HAP-1 (cell line): ENCODE measurements around the gene COBL.

ENCODE experiments used
- DNase-seq, 2 experiments: peaks; one replicate each; pipeline ENCODE4 v3.0.0-alpha.2; 2016 to 2020; ENCODE audit warnings: low spot score in 2 of 2
- H3K27me3 ChIP-seq: fragments of 250-450 bp; sonication (Bioruptor Pico); 2 replicates; pipeline ENCODE4 v1.5.1; 2020; ENCODE audit warnings: low read depth, mild to moderate bottlenecking, moderate library complexity
- H3K36me3 ChIP-seq: fragments of 250-450 bp; sonication (Bioruptor Pico); replicated peaks from 2 replicates; pipeline ENCODE4 v1.5.1; 2020; ENCODE audit warnings: mild to moderate bottlenecking
- H3K4me1 ChIP-seq: fragments of 250-450 bp; sonication (Bioruptor Pico); 2 replicates; pipeline ENCODE4 v1.5.1; 2020; ENCODE audit warnings: mild to moderate bottlenecking
- H3K4me3 ChIP-seq: fragments of 250-450 bp; sonication (Bioruptor Pico); 2 replicates; pipeline ENCODE4 v1.5.1; 2020; ENCODE audit warnings: mild to moderate bottlenecking, moderate library complexity
- H3K9me3 ChIP-seq: fragments of 250-450 bp; sonication (Bioruptor Pico); 2 replicates; pipeline ENCODE4 v1.5.1; 2020; ENCODE audit warnings: mild to moderate bottlenecking, moderate library complexity
- in situ Hi-C: fragments of 300-500 bp; cut with MboI; formaldehyde crosslinking; loops from 3 replicates; pipeline ENCODE4 v1.14.3; 2020; ENCODE audit warnings: low sequenced_read_pairs, inconsistent platforms, mixed read lengths

The COBL gene

DNA sequence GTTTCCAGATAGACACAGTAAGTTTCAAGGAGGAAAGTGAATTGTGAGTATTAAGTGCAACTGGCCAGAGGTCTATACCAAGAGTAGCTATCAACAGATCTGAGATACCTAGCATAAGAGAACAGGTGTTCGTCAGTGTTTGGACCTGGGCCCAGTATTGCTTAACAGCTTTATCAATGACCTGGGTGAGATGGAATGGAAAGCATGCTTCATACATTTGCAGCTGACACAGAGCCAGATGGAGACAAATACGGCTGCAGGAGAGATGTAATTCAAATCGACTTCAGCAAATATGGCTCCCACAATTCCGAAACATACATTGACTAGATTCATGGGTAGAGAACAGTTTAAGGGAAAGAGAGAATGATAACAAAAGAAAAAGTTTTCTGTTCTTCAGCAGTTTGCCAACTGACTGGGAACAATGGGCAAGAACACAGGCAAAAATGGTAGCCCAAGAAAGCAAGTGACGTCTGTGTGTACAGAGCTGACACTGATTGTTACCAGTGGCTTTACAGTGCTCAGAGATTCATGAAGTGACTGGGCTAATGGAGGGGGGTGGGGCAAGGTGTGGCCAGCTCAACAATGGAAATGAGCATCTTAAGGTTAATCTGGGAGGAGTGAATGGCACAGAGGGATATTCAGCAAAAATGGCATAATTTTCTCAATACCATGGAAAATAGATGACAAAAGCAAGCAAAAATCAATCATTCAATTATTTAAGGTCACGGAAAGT, 28.0 kb upstream of the COBL start:
- Histone ChIP-seq H3K4me1 (no peaks in the 10 kb centered on the region), H3K27me3 (peaks cover 13% of the 10 kb centered on the region), H3K9me3 (no peaks in the 10 kb centered on the region), H3K36me3 (no peaks in the 10 kb centered on the region), H3K4me3 (no peak overlapping the region)
- no peak for DNase-seq
- in situ Hi-C loops, result no loop called here

DNA sequence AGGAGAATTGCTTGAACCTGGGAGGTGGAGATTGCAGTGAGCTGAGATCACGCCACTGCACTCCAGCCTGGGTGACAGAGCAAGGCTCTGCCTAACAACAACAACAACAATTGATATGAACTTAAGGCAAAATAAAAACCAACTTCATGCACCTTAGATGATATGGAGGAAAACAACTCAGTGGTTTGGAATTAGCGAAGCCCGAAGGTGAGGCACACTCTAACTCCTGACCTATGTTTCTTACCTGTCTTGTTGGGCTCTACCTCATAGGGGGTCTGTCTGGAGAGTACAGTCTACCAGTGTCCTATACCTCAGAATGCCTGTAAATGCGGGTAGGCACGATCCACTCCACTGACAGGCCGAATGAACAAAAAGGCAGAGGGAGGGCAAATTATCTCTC, 24.3 kb upstream of the COBL start:
- no peaks in the 10 kb centered on the region for H3K9me3 ChIP-seq
- no peaks in the 10 kb centered on the region for H3K4me1 ChIP-seq
- in situ Hi-C loops, result no loop called here
- H3K27me3 ChIP-seq, result peaks cover 8% of the 10 kb centered on the region; the same call in 1 of the 2 replicates
- H3K36me3 ChIP-seq, result no peaks in the 10 kb centered on the region
- no peak for DNase-seq
- no peak overlapping the region for H3K4me3 ChIP-seq

DNA sequence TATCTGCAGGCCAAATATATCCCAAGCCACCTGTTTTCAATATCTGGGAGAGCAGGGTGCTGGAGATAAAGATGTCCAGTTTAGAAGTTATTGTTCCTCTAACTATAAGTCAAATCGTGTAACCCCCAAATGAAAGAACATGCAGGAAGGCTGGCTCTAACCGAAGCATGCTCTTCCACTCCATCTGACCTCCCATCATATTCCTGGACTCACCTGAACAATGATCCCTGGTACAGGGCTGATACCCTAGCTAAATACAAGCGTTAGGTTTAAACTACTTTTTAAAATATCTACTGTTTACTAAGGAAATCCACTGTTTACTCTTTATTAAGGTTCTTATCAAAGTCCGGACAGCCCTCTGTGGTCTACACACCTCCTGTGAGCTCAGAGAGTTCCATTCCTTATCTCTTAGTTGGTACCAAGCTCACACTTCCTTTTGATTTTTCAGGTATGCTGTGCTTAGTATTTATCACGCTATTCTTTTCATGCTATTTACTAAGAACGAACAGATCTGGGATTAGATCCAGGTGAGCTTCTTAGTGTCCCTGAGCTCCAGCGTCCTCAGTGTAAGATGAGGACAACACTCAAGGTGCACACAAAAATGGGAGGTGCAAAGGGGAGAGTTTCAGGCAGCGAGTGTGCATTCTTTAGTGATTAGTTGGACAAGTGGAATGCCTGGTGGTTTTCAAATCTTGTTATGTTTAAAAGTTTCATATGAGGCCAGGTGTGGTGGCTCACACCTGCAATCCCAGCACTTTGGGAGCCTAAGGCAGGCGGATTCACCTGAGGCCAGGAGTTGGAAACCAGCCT, 23.6 kb upstream of the COBL start:
- H3K27me3 ChIP-seq, result 0 out of 2 replicates have a peak, but pooled peaks cover under 1% of the 10 kb centered on the region
- in situ Hi-C loops, result no loop called here
- no peaks in the 10 kb centered on the region for H3K4me1 ChIP-seq
- H3K9me3 ChIP-seq, result no peaks in the 10 kb centered on the region
- H3K4me3 ChIP-seq, result no peak overlapping the region
- no peak for DNase-seq
- H3K36me3 ChIP-seq, result no peaks in the 10 kb centered on the region

DNA sequence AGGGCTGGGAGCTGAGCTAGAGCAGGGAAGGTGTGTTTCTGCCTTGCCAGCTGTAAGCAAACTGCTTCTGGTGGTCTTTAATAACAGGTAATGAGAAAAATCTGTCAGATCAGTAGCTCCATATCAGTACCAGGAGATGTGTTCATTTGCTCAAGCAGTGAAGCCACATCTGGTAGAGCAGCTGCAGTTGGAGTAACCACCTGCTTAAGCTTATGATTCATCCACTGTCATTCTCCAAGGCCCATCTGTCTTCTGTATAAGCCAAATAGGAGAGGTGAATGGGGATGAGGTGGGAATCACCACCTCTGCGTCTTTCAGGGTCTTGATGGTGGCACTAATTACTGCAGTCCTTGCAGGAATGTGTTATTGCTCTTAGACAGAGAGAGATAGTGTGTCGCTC, 18.4 kb upstream of the COBL start:
- Histone ChIP-seq H3K4me1 (no peaks in the 10 kb centered on the region), H3K4me3 (no peak overlapping the region), H3K9me3 (no peaks in the 10 kb centered on the region), H3K27me3 (no peaks in the 10 kb centered on the region), H3K36me3 (no peaks in the 10 kb centered on the region)
- in situ Hi-C loops, result no loop called here
- no peak for DNase-seq

DNA sequence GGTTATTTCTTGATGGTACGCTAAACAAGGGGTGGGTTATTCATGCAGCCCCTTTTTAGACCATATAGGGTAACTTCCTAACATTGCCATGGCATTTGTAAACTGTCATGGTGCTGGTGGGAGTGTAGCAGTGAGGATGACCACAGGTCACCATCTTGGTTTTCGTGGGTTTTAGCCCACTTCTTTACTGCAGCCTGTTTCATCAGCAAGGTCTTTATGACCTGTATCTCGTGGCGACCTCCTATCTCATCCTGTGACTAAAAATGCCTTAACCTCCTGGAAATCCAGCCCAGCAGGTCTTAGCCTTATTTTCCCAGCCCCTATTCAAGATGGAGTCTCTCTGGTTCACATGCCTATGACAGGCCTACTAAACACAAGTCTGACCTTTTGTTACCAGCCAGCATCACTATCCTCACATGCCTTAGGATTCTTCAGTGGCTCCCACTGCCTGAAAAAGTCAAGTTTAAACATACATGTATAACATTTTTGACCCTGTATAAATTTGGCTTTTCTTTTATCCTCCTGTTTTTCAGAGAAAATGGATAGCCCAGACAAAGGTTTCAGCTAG, 13.2 kb upstream of the COBL start:
- Histone ChIP-seq H3K36me3 (no peaks in the 10 kb centered on the region), H3K27me3 (no peaks in the 10 kb centered on the region), H3K4me3 (no peak overlapping the region), H3K9me3 (no peaks in the 10 kb centered on the region), H3K4me1 (no peaks in the 10 kb centered on the region)
- in situ Hi-C loops, result no loop called here
- no peak for DNase-seq

DNA sequence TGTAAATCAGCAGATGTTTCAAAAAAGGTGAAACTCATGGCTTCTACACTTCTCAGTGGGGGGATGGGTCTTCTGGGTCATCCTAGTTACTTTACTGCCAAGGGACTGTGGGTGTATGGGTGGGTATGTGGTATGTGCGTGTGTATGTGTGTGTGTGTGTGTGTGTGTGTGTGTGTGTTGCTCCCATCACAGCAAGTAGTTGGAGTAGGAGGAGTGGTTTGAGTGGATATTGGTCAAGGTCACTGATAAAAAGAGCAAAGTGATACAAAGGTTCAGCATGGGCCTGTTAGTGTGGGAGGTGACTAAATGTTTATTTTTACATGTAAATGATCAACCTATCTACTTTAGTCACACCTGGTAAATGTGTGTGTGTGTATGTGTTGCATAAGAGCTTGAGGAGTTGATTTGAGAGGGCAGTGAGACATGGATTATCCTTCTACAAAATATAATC, 11.8 kb upstream of the COBL start:
- in situ Hi-C loops, result no loop called here
- DNase-seq, result no peak
- H3K4me1 ChIP-seq, result no peaks in the 10 kb centered on the region

DNA sequence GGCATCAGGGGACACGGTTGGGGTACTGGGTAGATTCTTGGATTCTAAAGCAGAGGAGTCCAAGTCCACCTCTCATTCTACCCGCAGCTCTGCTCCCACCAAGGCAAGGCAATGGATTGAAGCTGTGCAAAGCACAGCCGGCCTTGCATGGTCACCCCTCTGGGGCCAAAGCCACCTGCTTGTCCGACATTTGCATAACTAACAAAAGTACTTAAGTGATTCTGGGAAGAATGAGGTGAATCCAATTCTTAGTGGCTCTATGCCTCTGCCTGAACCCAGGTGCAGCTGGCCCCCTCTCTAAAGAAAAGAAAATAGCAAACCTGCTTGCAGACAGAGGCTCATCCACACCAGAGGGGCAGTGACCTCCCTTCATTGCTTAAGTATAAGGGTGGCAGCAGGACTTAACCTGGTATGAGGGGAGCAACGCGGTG, 10.7 kb upstream of the COBL start:
- DNase-seq, result no peak
- in situ Hi-C loops, result no loop called here
- H3K36me3 ChIP-seq, result no peaks in the 10 kb centered on the region
- no peaks in the 10 kb centered on the region for H3K9me3 ChIP-seq
- no peak overlapping the region for H3K4me3 ChIP-seq
- H3K27me3 ChIP-seq, result no peaks in the 10 kb centered on the region
- no peaks in the 10 kb centered on the region for H3K4me1 ChIP-seq

More for the DNA sequence above, 11.8 kb upstream of the COBL start:
- Histone ChIP-seq H3K27me3 (no peaks in the 10 kb centered on the region), H3K4me3 (no peak overlapping the region), H3K36me3 (no peaks in the 10 kb centered on the region), H3K9me3 (no peaks in the 10 kb centered on the region)

DNA sequence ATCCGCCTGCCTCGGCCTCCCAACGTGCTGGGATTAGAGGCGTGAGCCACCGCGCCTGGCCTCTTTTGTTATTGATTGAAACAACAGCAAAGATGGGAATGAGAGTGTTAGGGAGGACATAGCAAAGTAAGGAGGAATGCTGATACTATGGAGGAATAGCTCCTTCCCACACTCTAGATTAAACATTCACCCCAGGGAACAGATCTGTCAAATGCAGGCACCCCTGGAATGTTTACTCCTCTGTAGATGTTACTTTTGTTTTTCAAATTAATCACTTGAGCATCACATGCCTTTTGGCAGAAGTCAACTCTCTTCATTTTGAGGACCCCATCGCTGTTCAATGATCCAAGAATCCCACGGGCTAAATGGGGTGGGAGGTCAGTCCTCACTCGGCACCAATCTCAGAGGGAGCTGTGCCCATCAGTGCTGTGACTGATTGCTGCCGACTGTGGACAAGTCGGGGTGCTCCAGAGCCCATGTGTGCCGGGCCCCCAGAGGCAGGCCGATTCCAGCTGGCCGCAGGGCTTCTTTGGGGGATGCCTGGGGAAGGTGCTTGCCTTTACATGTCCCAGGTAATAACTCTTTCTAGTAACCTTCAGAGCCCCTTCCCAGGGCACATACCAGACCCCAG, 10.2 kb upstream of the COBL start:
- in situ Hi-C loops, result no loop called here
- H3K4me3 ChIP-seq, result no peak overlapping the region
- no peaks in the 10 kb centered on the region for H3K27me3 ChIP-seq
- H3K9me3 ChIP-seq, result no peaks in the 10 kb centered on the region
- DNase-seq, result no peak
- H3K4me1 ChIP-seq, result no peaks in the 10 kb centered on the region
- no peaks in the 10 kb centered on the region for H3K36me3 ChIP-seq

DNA sequence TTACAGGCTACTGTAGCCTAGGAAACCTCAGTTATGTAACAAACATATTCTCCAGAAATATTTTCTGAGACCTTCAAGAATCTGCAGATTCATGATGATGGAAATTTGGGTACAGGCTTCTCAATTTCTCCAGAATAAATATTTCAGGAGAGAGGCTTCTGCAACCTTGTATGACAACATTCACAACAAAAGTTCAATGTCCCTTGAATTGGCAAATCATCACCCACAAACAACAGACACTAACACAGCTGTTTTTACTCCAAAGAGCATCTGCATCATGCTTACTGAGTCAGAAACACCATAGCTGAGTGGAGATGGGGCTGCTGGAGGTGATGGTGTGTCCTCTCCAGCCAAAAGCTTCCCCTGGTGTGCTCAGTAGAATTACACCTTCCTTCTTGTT, 9.3 kb upstream of the COBL start:
- no peaks in the 10 kb centered on the region for H3K36me3 ChIP-seq
- H3K4me3 ChIP-seq, result no peak overlapping the region
- no peaks in the 10 kb centered on the region for H3K27me3 ChIP-seq
- in situ Hi-C loops, result no loop called here
- H3K4me1 ChIP-seq, result no peaks in the 10 kb centered on the region
- no peaks in the 10 kb centered on the region for H3K9me3 ChIP-seq
- DNase-seq, result no peak

DNA sequence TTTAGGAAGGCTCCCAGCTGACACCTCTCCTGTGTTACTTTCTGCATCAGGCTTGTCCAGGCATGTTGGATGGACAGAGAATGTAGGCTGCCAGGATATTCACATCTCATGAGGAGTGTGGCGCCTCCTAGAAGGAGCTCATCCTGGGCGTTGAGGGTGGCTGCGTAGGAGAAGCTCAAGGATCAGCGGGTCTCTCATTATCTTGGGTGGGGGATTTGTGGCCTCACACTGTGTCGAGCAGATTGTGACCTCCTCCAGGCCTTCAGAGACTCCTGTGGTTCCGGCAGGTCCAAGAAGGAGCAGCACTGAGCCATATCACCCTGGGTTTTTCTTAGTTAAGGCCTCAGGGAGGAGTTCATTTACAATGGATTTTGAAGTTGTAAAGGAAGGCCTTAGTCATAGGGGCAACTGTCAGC, 8.7 kb upstream of the COBL start:
- no peak overlapping the region for H3K4me3 ChIP-seq
- no peaks in the 10 kb centered on the region for H3K36me3 ChIP-seq
- DNase-seq, result no peak
- in situ Hi-C loops, result no loop called here
- H3K9me3 ChIP-seq, result no peaks in the 10 kb centered on the region
- H3K4me1 ChIP-seq, result no peaks in the 10 kb centered on the region
- H3K27me3 ChIP-seq, result no peaks in the 10 kb centered on the region

DNA sequence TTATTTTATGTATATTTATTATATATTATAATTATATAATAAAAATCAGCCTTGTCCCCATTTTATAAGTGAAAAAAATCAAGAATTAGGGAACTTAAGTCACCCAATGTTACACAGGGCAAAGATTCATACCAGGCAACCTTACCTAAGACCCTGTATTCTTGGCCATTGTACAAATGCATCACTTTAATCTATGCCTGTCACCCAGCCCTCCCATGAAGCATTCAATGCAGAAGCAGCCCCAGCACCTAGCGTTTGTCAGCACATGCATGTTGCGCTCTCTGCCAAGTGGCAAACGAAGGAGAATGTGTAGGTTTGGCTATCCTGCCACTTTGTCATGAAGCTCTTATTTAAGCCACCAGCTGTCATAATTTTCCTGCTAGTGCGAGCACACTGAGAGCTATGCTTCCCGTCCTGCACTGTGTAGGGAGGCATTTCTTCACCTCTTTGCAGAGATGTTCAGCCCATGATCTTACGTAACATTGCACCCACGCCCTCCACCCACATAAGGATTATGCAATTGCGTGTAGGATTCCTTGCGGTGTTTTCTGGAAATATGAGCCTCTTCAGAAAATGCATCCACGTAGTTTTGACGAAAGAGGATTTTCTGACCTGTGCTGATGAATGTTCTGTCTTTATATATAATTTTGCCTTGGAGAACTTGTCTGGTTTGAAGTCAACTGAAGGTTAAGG, 7.7 kb upstream of the COBL start:
- no peaks in the 10 kb centered on the region for H3K27me3 ChIP-seq
- no peaks in the 10 kb centered on the region for H3K36me3 ChIP-seq
- in situ Hi-C loops, result no loop called here
- no peaks in the 10 kb centered on the region for H3K9me3 ChIP-seq
- no peaks in the 10 kb centered on the region for H3K4me1 ChIP-seq
- no peak overlapping the region for H3K4me3 ChIP-seq
- no peak for DNase-seq

DNA sequence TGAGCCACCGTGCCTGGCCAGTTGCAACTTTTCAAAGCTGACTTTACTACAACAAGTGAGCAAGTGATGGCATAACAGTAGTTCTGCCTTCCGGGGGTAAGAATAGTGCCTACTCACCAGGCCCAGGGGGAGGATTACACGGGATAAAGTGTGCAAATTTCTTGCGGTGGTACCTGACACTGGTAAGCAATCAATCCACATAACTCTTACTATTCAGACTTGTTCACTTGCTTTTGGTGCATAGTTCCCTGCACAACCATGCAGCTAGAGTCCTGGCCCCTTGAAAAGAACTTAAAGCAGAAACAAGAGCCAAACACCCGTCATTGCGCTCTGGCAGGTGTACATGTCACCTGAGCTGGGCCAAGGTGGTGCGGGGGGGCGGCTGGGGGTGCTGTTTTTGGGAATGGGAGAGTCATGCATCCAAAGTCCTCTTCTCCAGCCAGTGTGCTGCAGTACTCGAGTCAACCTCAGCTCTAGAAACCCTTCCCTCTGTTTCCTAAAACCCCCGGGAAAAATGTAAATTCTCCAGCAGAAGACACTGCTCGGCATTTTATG, 5.4 kb upstream of the COBL start:
- Histone ChIP-seq H3K36me3 (no peaks in the 10 kb centered on the region), H3K4me3 (no peak overlapping the region), H3K4me1 (peaks cover 3% of the 10 kb centered on the region; the same call in 1 of the 2 replicates), H3K9me3 (no peaks in the 10 kb centered on the region), H3K27me3 (no peaks in the 10 kb centered on the region)
- no peak for DNase-seq
- in situ Hi-C loops, result no loop called here

DNA sequence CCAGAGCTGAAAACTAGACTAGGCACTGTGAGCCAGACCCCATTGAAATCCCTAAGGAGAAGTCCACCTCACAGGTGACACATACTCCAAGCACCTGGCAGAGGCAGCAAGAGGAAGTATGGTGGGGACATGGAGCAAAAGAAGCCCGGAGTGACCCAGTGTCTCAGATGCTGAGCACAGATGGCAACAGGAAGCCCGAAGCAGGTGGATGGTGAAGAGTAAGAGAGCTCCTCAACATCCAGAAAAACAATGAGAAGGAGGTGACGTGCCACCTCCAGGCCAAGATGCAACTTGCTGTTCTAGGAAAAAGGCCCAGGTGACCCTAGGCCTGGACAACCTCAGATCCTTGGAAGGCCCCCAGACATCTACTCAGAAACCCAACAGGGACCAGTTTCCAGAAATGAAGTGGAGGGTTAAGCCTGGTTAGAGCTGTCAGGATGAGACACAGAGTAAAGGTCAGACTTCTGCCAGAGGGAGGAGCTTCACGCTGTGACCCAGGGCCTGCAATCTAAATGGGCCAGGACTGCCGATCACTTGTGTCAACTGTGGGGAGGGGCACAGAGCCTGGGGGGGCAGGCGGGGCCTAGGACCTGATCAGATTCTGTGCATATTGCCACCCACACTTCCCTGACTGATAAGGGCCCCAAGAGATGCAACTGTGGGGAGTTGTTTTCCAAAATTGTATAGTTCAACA, 2.4 kb upstream of the COBL start:
- in situ Hi-C loops, result no loop called here
- Histone ChIP-seq H3K4me3 (no peak overlapping the region), H3K36me3 (no peaks in the 10 kb centered on the region), H3K27me3 (no peaks in the 10 kb centered on the region), H3K9me3 (no peaks in the 10 kb centered on the region), H3K4me1 (peaks cover 16% of the 10 kb centered on the region)
- no peak for DNase-seq
